Neural progenitor cell (in vitro differentiated cells): ENCODE data around the gene GLT6D1. TPM values are rescaled to one million over a fixed set of nuclear protein-coding genes. Genes with fewer than 3 reads are reported as not detected.

Experiments
- DNase-seq: peaks from one replicate; pipeline ENCODE4 v3.0.0-alpha.2; 2016; ENCODE audit warnings: low spot score
- H2AFZ ChIP-seq: fragments of 200-600 bp; sonication (generic); replicated peaks from 2 replicates; pipeline ENCODE4 v1.6.1; 2016; ENCODE audit warnings: antibody characterized with exemption
- H3F3A ChIP-seq: fragments of 200-600 bp; sonication (generic); 2 replicates; pipeline ENCODE4 v1.6.1; 2016; ENCODE audit warnings: antibody characterized with exemption, low read depth
- H3K27ac ChIP-seq: fragments of 200-600 bp; sonication (generic); 2 replicates; pipeline ENCODE4 v1.5.1; 2016; ENCODE audit warnings: mild to moderate bottlenecking
- H3K27me3 ChIP-seq: fragments of 200-600 bp; sonication (generic); 2 replicates; pipeline ENCODE4 v1.6.1; 2016; ENCODE audit warnings: mild to moderate bottlenecking, moderate library complexity
- H3K36me3 ChIP-seq: fragments of 200-600 bp; sonication (generic); 2 replicates; pipeline ENCODE4 v1.5.1; 2016
- H3K4me1 ChIP-seq: fragments of 200-600 bp; sonication (generic); 2 replicates; pipeline ENCODE4 v1.6.1; 2016; ENCODE audit warnings: mixed run types
- H3K4me2 ChIP-seq: fragments of 200-600 bp; sonication (generic); 2 replicates; pipeline ENCODE4 v1.6.1; 2016
- H3K4me3 ChIP-seq: fragments of 200-600 bp; sonication (generic); 2 replicates; pipeline ENCODE4 v1.5.1; 2016
- H3K79me2 ChIP-seq: fragments of 200-600 bp; sonication (generic); 2 replicates; pipeline ENCODE4 v1.6.1; 2016; ENCODE audit warnings: low read depth
- H3K9ac ChIP-seq: fragments of 200-600 bp; sonication (generic); 2 replicates; pipeline ENCODE4 v1.6.1; 2016
- H3K9me3 ChIP-seq: fragments of 200-600 bp; sonication (generic); 2 replicates; pipeline ENCODE4 v1.5.1; 2016; ENCODE audit warnings: low read depth
- H4K20me1 ChIP-seq: fragments of 200-600 bp; sonication (generic); 2 replicates; pipeline ENCODE4 v1.6.1; 2016; ENCODE audit warnings: low read depth
- H3K27ac Mint-ChIP-seq: 3 replicates; pipeline ENCODE4 v1.8.0; 2021; ENCODE audit warnings: mixed read lengths
- H3K27me3 Mint-ChIP-seq: 2 replicates; pipeline ENCODE4 v1.8.0; 2022; ENCODE audit warnings: low read depth, mild to moderate bottlenecking, inconsistent platforms, moderate library complexity, mixed read lengths; ENCODE audit not compliant: insufficient read depth
- H3K36me3 Mint-ChIP-seq: 3 replicates; pipeline ENCODE4 v1.8.0; 2021; ENCODE audit warnings: mixed read lengths
- H3K4me1 Mint-ChIP-seq: 3 replicates; pipeline ENCODE4 v1.8.0; 2021; ENCODE audit warnings: mixed read lengths
- H3K4me3 Mint-ChIP-seq: 3 replicates; pipeline ENCODE4 v1.8.0; 2021; ENCODE audit warnings: mild to moderate bottlenecking, moderate library complexity, mixed read lengths
- H3K9me3 Mint-ChIP-seq: 3 replicates; pipeline ENCODE4 v1.8.0; 2020; ENCODE audit warnings: mixed read lengths
- EZH2 ChIP-seq: fragments of 200-600 bp; sonication (generic); IDR thresholded peaks from 2 replicates; pipeline ENCODE4 v1.6.1; 2017; ENCODE audit warnings: antibody characterized with exemption, mild to moderate bottlenecking, moderate library complexity
- EZH2phosphoT487 ChIP-seq: fragments of 200-600 bp; sonication (generic); IDR thresholded peaks from 2 replicates; pipeline ENCODE4 v1.6.1; 2017; ENCODE audit warnings: antibody characterized with exemption
- total RNA-seq: library from RNA; depleted of rRNA; stranded (reverse); fragments of >200 nt; gene quantifications from 2 replicates; pipeline ENCODE4 v1.2.3, GENCODE V29; 2015; ENCODE audit warnings: low replicate concordance
- TF ChIP-seq, protein P1 (sequence below): fragments of 200-600 bp; sonication (generic); IDR thresholded peaks from 2 replicates; pipeline ENCODE4 v1.5.1; 2017; ENCODE audit warnings: antibody characterized with exemption, mild to moderate bottlenecking

The GLT6D1 gene
- total RNA-seq, 1 donor from 2014 or later, result 0.80 TPM

GRCh38 chr9:135613946-135614805 lies 25.2 kb downstream of the GLT6D1 start:
- Mint-ChIP-seq H3K27ac (no peak overlapping the region), H3K9me3 (no peaks in the 10 kb centered on the region), H3K4me1 (no peaks in the 10 kb centered on the region), H3K4me3 (no peak overlapping the region), H3K36me3 (no peaks in the 10 kb centered on the region), H3K27me3 (peaks cover 5% of the 10 kb centered on the region)
- Histone ChIP-seq H3K9ac (no peak overlapping the region), H3K4me2 (no peak overlapping the region), H3K27ac (no peak overlapping the region), H3K79me2 (no peaks in the 10 kb centered on the region), H3K9me3 (no peaks in the 10 kb centered on the region), H4K20me1 (no peaks in the 10 kb centered on the region), H3K4me1 (no peaks in the 10 kb centered on the region), H2AFZ (no peak overlapping the region), H3K36me3 (no peaks in the 10 kb centered on the region), H3K4me3 (no peak overlapping the region), H3K27me3 (no peaks in the 10 kb centered on the region), H3F3A (no peaks in the 10 kb centered on the region)
- TF ChIP-seq EZH2phosphoT487, result no peak
- TF ChIP-seq EZH2, result no peak
- TF ChIP-seq, protein P1, sequence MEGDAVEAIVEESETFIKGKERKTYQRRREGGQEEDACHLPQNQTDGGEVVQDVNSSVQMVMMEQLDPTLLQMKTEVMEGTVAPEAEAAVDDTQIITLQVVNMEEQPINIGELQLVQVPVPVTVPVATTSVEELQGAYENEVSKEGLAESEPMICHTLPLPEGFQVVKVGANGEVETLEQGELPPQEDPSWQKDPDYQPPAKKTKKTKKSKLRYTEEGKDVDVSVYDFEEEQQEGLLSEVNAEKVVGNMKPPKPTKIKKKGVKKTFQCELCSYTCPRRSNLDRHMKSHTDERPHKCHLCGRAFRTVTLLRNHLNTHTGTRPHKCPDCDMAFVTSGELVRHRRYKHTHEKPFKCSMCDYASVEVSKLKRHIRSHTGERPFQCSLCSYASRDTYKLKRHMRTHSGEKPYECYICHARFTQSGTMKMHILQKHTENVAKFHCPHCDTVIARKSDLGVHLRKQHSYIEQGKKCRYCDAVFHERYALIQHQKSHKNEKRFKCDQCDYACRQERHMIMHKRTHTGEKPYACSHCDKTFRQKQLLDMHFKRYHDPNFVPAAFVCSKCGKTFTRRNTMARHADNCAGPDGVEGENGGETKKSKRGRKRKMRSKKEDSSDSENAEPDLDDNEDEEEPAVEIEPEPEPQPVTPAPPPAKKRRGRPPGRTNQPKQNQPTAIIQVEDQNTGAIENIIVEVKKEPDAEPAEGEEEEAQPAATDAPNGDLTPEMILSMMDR, result no peak
- no peak for DNase-seq

GRCh38 chr9:135612981-135613910 lies 26.1 kb downstream of the GLT6D1 start:
- no peak overlapping the region for H2AFZ ChIP-seq
- H3K36me3 ChIP-seq, result no peaks in the 10 kb centered on the region
- H3K79me2 ChIP-seq, result no peaks in the 10 kb centered on the region
- no peaks in the 10 kb centered on the region for H3K27me3 ChIP-seq
- H3K36me3 Mint-ChIP-seq, result no peaks in the 10 kb centered on the region
- peaks cover 5% of the 10 kb centered on the region for H3K27me3 Mint-ChIP-seq
- H3K9ac ChIP-seq, result no peak overlapping the region
- TF ChIP-seq EZH2 (no peak), EZH2phosphoT487 (no peak)
- TF ChIP-seq, protein P1, result no peak
- no peak overlapping the region for H3K27ac Mint-ChIP-seq
- no peaks in the 10 kb centered on the region for H3K9me3 Mint-ChIP-seq
- no peak overlapping the region for H3K27ac ChIP-seq
- H3K4me3 ChIP-seq, result no peak overlapping the region
- H3K4me3 Mint-ChIP-seq, result no peak overlapping the region
- no peak for DNase-seq
- no peaks in the 10 kb centered on the region for H3F3A ChIP-seq
- no peaks in the 10 kb centered on the region for H3K9me3 ChIP-seq
- H3K4me1 Mint-ChIP-seq, result no peaks in the 10 kb centered on the region
- no peaks in the 10 kb centered on the region for H3K4me1 ChIP-seq
- H3K4me2 ChIP-seq, result no peak overlapping the region
- no peaks in the 10 kb centered on the region for H4K20me1 ChIP-seq

DNA sequence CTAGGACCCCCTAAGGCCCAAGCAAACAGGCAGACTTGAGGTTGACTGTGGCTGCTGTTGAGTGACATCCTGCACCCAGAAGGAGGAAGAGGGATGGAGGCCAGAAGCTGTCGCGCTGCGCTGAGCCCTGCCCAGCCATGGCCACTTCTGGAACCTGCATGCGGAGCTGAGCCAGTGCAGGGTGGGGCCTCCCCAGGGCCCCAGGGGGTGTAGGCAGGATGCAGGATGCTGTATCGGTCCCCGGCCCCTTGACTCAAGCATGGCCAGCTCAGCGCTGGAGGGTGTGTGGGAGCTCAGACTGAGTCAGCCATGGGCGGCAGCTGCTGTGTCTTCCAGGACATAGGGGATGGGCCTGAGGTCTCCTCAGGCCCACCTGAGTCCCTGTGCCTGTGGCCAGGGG lies 26.9 kb downstream of the GLT6D1 start:
- H3K36me3 ChIP-seq, result no peaks in the 10 kb centered on the region
- H3K4me1 ChIP-seq, result no peaks in the 10 kb centered on the region
- Mint-ChIP-seq H3K4me3 (no peak overlapping the region), H3K9me3 (no peaks in the 10 kb centered on the region), H3K36me3 (no peaks in the 10 kb centered on the region), H3K4me1 (no peaks in the 10 kb centered on the region), H3K27ac (no peak overlapping the region), H3K27me3 (peaks cover 5% of the 10 kb centered on the region)
- H3K9me3 ChIP-seq, result no peaks in the 10 kb centered on the region
- H3K27me3 ChIP-seq, result no peaks in the 10 kb centered on the region
- DNase-seq, result no peak
- no peak overlapping the region for H2AFZ ChIP-seq
- H3F3A ChIP-seq, result no peaks in the 10 kb centered on the region
- TF ChIP-seq EZH2, result no peak
- TF ChIP-seq EZH2phosphoT487, result no peak
- TF ChIP-seq, protein P1, result no peak
- no peak overlapping the region for H3K9ac ChIP-seq
- H3K4me3 ChIP-seq, result no peak overlapping the region
- H4K20me1 ChIP-seq, result no peaks in the 10 kb centered on the region
- no peaks in the 10 kb centered on the region for H3K79me2 ChIP-seq
- H3K27ac ChIP-seq, result no peak overlapping the region
- H3K4me2 ChIP-seq, result no peak overlapping the region
